Upper lobe of left lung (tissue), 4 donors: ENCODE data around the gene CLSTN3.

Experiments
- CTCF ChIP-seq, 6 experiments: fragments of 450-650 bp in 4 of 6; fragments of 200-600 bp in 2 of 6; sonication (generic) in 2 of 6; IDR thresholded peaks; one replicate each; pipeline ENCODE4 v1.5.1; 2016 to 2019; ENCODE audit warnings: antibody characterized with exemption in 6 of 6
- EP300 ChIP-seq, 4 donors: sonication (generic); formaldehyde crosslinking; IDR thresholded peaks; one replicate each; pipeline ENCODE4 v1.5.1; 2017; ENCODE audit warnings: antibody characterized with exemption in 4 of 4, control low read depth in 2 of 4
- POLR2A ChIP-seq, 4 donors: fragments of 450-650 bp; IDR thresholded peaks; one replicate each; pipeline ENCODE4 v1.5.1; 2016 to 2017; ENCODE audit warnings: antibody characterized with exemption in 4 of 4, mild to moderate bottlenecking in 2 of 4
- POLR2AphosphoS5 ChIP-seq, 2 donors: sonication (generic); formaldehyde crosslinking; IDR thresholded peaks; one replicate each; pipeline ENCODE4 v1.5.1; 2017; ENCODE audit warnings: antibody characterized with exemption in 2 of 2

DNA sequence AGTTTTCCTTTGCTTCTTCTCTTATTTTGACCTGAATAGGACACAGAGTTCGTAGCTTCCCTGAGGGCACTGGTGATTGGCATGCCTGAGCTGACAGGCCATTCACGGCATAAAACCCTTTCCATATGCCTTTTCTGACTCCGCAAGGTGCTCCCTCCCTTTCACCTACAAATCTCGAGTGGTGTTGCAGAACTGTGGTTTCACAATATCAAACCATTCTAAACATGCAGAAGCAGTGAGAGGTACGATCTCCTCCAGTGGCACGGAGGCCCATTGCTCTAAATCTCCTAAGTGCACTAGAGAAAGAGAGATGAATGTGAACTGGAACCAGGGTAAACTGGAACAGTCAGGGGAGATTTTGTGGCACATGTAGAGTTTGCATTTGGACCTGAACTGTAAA, 23.9 kb downstream of the CLSTN3 start:
- TF ChIP-seq CTCF (IDR thresholded peaks at IDR 0.05) (no peak), POLR2A (IDR thresholded peaks at IDR 0.05) (no peak), EP300 (IDR thresholded peaks at IDR 0.05) (peak in 1 of 4 donors; percentile 85), POLR2AphosphoS5 (IDR thresholded peaks at IDR 0.05) (no peak)
